Stimulated activated CD8-positive, alpha-beta memory T cell treated with anti-CD3 and anti-CD28 coated beads, Interleukin-7, amount 100 ng/mL, for 1 hour (primary cell): ENCODE measurements around the gene CCDC141.
"Not testable (repeated sequence)": the region's sequence is repeated elsewhere in the genome, so short reads cannot be mapped to it uniquely, and the experiment has no call there.

Experiments used
- DNase-seq, 2 donors: peaks; one replicate each; pipeline ENCODE4 v3.0.0-alpha.2; 2020; ENCODE audit warnings: low read depth in 2 of 2

Gene CCDC141

GRCh38 chr2:179044500-179044899, 5.4 kb downstream of the CCDC141 start:
- DNase-seq: no peak

DNA sequence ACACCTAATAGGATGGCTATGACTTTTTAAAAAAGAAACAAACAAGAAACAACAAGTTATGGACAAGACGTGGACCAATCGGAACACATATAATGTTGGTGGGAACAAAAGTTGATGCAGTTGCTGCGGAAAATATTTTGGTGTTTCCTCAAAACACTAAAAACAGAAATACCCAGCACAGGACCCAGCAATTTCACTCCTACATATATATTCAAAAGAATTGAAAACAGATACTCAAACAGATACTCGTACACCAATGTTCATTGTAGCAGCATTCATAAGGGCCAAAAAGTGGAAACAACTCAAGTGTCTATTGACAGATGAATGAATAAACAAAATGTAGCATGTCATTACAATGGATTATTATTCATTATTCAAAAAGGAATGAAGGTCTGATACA, 12.1 kb downstream of the CCDC141 start:
- no peak for DNase-seq

- no peak for DNase-seq
Observed at GRCh38 chr2:179036353-179036905, 13.5 kb downstream of the CCDC141 start.

- no peak for DNase-seq
Observed at GRCh38 chr2:179031731-179032408, 18.1 kb downstream of the CCDC141 start.

- DNase-seq: no peak
Observed at GRCh38 chr2:179024445-179024844, 25.5 kb downstream of the CCDC141 start.

DNA sequence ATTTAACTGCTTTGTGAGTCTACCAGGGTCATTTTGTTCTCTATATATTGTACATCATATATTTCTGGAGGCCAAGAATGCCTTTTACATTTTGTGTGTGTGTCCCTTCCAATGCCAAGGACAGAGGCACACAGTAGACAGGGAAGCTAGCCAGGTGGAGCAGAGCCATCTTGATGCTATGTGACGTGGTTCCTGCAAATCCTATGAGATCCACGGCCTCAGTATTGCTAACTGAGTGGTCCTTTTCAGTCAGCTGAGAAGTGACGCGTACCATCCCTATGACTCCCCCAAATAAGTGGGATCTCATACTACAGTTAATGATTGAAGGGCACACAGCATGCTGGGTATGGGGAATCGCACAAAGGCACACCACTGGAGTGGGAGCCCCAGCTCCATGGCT, 27.3 kb downstream of the CCDC141 start:
- DNase-seq: no peak

DNA sequence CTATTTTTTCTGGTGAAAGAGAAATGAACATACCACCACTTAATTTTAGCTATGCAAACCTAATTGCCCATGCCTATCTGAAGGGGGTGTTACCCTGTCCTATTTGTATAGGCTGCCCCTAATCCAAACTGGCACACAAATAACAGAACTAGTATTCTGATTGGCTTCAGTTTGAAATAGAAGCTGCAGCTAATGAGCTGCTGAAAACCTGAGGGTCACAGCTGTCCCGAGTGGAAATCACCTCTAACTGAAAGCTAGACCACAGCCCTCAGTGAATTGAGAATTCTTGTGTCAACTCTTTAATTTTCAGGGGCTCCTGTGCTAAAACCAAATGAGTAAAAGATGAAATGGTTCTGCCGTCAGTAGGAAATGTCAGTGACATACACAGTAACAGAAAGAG, 28.7 kb downstream of the CCDC141 start:
- no peak for DNase-seq

- no peak for DNase-seq
Observed at GRCh38 chr2:179020156-179020750, 29.7 kb downstream of the CCDC141 start.

GRCh38 chr2:179019260-179019659, 30.7 kb downstream of the CCDC141 start:
- DNase-seq: no peak

GRCh38 chr2:179017773-179018357, 32.1 kb downstream of the CCDC141 start:
- DNase-seq: no peak

- DNase-seq: not testable (repeated sequence)
Observed at GRCh38 chr2:179014189-179014588, 35.7 kb downstream of the CCDC141 start.

- DNase-seq: no peak
Observed at GRCh38 chr2:179005976-179006375, 44.0 kb downstream of the CCDC141 start.

GRCh38 chr2:178999476-178999875, 50.5 kb downstream of the CCDC141 start:
- no peak for DNase-seq

DNA sequence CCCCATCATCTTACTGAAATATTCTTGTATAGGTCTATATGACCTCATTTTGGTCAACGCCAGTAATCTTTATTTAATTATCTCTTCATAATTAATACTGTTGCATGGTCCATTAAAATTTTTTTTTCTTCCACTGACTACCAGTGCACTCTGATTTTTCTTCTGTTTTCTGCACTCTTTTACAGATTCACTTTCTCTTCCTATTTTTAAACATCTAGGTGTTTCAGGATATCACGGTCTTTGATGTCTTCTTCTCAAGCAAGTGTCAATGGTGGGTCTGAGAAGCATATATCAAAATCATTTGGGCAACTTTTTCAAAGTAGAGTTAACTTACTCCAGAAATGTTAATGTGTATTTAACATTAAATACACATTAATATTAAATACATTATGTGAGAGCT, 51.4 kb downstream of the CCDC141 start:
- no peak for DNase-seq

GRCh38 chr2:178997477-178997876, 52.5 kb downstream of the CCDC141 start:
- DNase-seq: no peak

- DNase-seq: no peak
Observed at GRCh38 chr2:178997067-178997466, 52.9 kb downstream of the CCDC141 start.

- DNase-seq: no peak
Observed at GRCh38 chr2:178994264-178994663, 55.7 kb downstream of the CCDC141 start.

GRCh38 chr2:178993788-178994187, 56.1 kb downstream of the CCDC141 start:
- DNase-seq: no peak

DNA sequence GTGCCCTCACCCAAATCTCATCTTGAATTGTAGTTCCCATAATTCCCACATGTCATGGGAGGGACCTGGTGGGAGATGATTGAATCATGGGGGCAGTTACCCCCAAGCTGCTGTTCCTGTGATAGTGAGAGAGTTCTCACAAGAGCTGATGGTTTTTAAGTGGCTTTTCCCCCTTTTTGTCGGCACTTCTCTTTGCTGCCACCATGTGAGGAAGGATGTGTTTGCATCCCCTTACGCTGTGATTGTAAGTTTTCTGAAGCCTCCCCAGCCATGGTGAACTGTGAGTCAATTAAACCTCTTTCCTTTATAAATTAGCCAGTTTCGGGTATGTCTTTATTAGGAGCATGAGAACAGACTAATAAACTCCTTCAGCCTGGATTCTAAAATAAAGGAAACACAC, 57.2 kb downstream of the CCDC141 start:
- not testable (repeated sequence) for DNase-seq

DNA sequence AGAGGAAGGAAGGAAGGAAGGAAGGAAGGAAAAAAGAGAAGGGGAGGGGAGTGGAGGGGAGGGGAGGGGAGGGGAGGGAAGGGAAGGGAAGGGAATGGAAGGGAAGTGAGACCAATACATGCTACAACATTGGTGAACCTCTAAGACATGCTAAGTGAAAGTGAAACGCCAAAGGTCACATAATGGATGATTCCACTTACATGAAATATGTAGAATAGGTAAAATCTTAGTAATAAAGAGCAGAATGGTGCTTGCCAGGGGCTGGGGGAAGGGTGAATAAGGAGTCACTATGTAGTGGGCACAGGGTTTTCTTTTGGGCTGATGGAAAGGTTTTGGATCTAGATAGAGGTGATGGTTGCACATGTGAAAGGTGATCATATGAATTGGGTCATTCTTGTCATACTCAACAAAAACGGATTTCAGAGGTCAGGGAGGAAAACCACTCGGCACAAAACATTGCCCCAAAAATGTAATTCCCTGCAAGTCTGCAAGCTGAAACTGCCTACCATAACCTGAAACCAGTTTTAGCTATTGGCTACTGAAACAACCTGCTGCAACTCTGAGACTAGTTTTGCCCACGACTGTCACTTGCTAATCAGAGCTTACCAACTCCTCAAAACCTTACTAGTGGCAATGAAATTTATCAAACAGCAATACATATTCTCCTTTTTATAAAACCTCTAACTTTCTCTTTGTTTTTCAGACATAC, 59.2 kb downstream of the CCDC141 start:
- DNase-seq: no peak

GRCh38 chr2:178989424-178989823, 60.5 kb downstream of the CCDC141 start:
- not testable (repeated sequence) for DNase-seq

- DNase-seq: not testable (repeated sequence)
Observed at GRCh38 chr2:178982652-178983051, 67.3 kb downstream of the CCDC141 start.
